ENCODE results near the gene MAPK14.

DNA sequence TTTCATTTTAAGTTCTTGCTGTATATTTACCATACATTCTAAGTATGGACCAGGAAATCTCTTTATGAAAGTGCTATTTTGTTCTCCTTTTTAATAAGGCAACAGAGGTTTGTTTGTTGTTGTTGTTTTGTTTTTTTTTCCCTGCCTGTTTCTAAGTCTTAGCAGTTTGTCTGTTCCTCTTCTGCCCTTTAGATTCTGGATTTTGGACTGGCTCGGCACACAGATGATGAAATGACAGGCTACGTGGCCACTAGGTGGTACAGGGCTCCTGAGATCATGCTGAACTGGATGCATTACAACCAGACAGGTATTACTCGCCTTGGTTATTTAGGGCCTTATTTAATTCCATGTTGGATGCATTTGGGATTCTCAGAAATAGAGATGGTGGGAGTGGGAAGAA lies 48.0 kb downstream of the MAPK14 start:
- TF ChIP-seq, protein P1, sequence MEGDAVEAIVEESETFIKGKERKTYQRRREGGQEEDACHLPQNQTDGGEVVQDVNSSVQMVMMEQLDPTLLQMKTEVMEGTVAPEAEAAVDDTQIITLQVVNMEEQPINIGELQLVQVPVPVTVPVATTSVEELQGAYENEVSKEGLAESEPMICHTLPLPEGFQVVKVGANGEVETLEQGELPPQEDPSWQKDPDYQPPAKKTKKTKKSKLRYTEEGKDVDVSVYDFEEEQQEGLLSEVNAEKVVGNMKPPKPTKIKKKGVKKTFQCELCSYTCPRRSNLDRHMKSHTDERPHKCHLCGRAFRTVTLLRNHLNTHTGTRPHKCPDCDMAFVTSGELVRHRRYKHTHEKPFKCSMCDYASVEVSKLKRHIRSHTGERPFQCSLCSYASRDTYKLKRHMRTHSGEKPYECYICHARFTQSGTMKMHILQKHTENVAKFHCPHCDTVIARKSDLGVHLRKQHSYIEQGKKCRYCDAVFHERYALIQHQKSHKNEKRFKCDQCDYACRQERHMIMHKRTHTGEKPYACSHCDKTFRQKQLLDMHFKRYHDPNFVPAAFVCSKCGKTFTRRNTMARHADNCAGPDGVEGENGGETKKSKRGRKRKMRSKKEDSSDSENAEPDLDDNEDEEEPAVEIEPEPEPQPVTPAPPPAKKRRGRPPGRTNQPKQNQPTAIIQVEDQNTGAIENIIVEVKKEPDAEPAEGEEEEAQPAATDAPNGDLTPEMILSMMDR (IDR thresholded peaks at IDR 0.05; ENCODE audit: insufficient read depth, low read length) = no peak
- TF ChIP-seq, protein P2, sequence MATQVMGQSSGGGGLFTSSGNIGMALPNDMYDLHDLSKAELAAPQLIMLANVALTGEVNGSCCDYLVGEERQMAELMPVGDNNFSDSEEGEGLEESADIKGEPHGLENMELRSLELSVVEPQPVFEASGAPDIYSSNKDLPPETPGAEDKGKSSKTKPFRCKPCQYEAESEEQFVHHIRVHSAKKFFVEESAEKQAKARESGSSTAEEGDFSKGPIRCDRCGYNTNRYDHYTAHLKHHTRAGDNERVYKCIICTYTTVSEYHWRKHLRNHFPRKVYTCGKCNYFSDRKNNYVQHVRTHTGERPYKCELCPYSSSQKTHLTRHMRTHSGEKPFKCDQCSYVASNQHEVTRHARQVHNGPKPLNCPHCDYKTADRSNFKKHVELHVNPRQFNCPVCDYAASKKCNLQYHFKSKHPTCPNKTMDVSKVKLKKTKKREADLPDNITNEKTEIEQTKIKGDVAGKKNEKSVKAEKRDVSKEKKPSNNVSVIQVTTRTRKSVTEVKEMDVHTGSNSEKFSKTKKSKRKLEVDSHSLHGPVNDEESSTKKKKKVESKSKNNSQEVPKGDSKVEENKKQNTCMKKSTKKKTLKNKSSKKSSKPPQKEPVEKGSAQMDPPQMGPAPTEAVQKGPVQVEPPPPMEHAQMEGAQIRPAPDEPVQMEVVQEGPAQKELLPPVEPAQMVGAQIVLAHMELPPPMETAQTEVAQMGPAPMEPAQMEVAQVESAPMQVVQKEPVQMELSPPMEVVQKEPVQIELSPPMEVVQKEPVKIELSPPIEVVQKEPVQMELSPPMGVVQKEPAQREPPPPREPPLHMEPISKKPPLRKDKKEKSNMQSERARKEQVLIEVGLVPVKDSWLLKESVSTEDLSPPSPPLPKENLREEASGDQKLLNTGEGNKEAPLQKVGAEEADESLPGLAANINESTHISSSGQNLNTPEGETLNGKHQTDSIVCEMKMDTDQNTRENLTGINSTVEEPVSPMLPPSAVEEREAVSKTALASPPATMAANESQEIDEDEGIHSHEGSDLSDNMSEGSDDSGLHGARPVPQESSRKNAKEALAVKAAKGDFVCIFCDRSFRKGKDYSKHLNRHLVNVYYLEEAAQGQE (IDR thresholded peaks at IDR 0.05; ENCODE audit: insufficient replicate concordance, low read depth) = no peak
- TF ChIP-seq POLR2AphosphoS5 (IDR thresholded peaks at IDR 0.05; ENCODE audit: low read depth) (no peak), SPI1 (IDR thresholded peaks at IDR 0.05; ENCODE audit: borderline replicate concordance, low read depth) (no peak)
